Daoy (cell line): Measurements from ENCODE around the gene PAK6. TPM values are rescaled to one million over a fixed set of nuclear protein-coding genes. Genes with fewer than 3 reads are reported as not detected.

Source experiments
- total RNA-seq: library from RNA; depleted of rRNA; stranded (reverse); fragments of >200 nt; shearing (Covaris generic); gene quantifications from 2 replicates; pipeline ENCODE4 v1.2.3, GENCODE V29; 2014; rRNA removed

The PAK6 gene
- total RNA-seq, 1 experiment from 2014 or later: 0.57 TPM

Other genes with a start within 250 kb of the PAK6 start
- 242 and 260 TPM in 2 replicates for gene SRP14, start 199.9 kb upstream of the PAK6 start, total RNA-seq
- gene BMF, start 130.2 kb upstream of the PAK6 start, total RNA-seq: 2.2 and 3.7 TPM in 2 replicates
- gene BUB1B, start 78.0 kb upstream of the PAK6 start, total RNA-seq: 90.3 and 108 TPM in 2 replicates
- gene ANKRD63, start 44.0 kb downstream of the PAK6 start, total RNA-seq: 0.63 and 0.97 TPM in 2 replicates
- 0.29 and 1.3 TPM in 2 replicates for gene PLCB2, start 68.9 kb downstream of the PAK6 start, total RNA-seq
- 12.9 and 15.5 TPM in 2 replicates for gene INAFM2, start 84.6 kb downstream of the PAK6 start, total RNA-seq
- 5.4 and 6.1 TPM in 2 replicates for gene CCDC9B, start 101.9 kb downstream of the PAK6 start, total RNA-seq
- not detected in 2 replicates for gene PHGR1, start 112.0 kb downstream of the PAK6 start, total RNA-seq
- 0.51 and 1.1 TPM in 2 replicates for gene DISP2, start 119.2 kb downstream of the PAK6 start, total RNA-seq
- 91.9 and 144 TPM in 2 replicates for gene KNSTRN, start 143.7 kb downstream of the PAK6 start, total RNA-seq
- gene IVD, start 166.7 kb downstream of the PAK6 start, total RNA-seq: 17.9 and 23.4 TPM in 2 replicates
- gene BAHD1, start 201.9 kb downstream of the PAK6 start, total RNA-seq: 10.8 and 11.0 TPM in 2 replicates
- 11.3 and 16.6 TPM in 2 replicates for gene CHST14, start 231.9 kb downstream of the PAK6 start, total RNA-seq